IMR-90 (cell line): Measurements from ENCODE around the gene CYBRD1.

ENCODE experiments used
- BHLHE40 ChIP-seq: fragments of 150-350 bp; IDR thresholded peaks from 2 replicates; pipeline ENCODE4 v1.6.1; 2016; ENCODE audit warnings: mild to moderate bottlenecking, low read depth, low read length
- CEBPB ChIP-seq: IDR thresholded peaks from 2 replicates; pipeline ENCODE4 v1.6.1; 2012; ENCODE audit warnings: low read depth, low read length, improper control_type of control experiment
- POLR2A ChIP-seq: IDR thresholded peaks from 2 replicates; pipeline ENCODE4 v1.6.1; 2012; ENCODE audit warnings: mild to moderate bottlenecking, low read depth, low read length

GRCh38 chr2:171475979-171476378 is 46.3 kb upstream of the CYBRD1 start:
- no peak for TF ChIP-seq CEBPB
- no peak for TF ChIP-seq BHLHE40
- no peak for TF ChIP-seq POLR2A
